Lung (tissue), 12 donors: ENCODE measurements around the gene DGCR6L. TPM values are rescaled to one million over a fixed set of nuclear protein-coding genes. Genes with fewer than 3 reads are reported as not detected.
"Not testable (repeated sequence)": the region's sequence is repeated elsewhere in the genome, so short reads cannot be mapped to it uniquely, and the experiment has no call there.

ENCODE experiments used
- ATAC-seq: fragments of 200-7000 bp; cut with Tn5 transposase; one replicate; pipeline ENCODE4 v1.9.1; 2020; ENCODE audit warnings: moderate number of reproducible peaks; ENCODE audit not compliant: insufficient read depth, low FRiP score
- DNase-seq, 3 donors: peaks; one replicate each; pipeline ENCODE4 v3.0.0-alpha.2; 2013 to 2017
- H3K27ac ChIP-seq, 2 donors: one replicate each; pipeline ENCODE4 v1.5.1; 2013; ENCODE audit warnings: mild to moderate bottlenecking in 2 of 2, moderate library complexity in 2 of 2, control low read depth in 1 of 2, inconsistent platforms in 1 of 2, low read depth in 1 of 2, low read length in 1 of 2
- H3K27me3 ChIP-seq, 3 donors: one replicate each; pipeline ENCODE4 v1.5.1; 2013; ENCODE audit warnings: low read length in 2 of 3; ENCODE audit not compliant: control insufficient read depth in 3 of 3, insufficient read depth in 3 of 3
- H3K36me3 ChIP-seq, 4 donors: one replicate each; pipeline ENCODE4 v1.5.1; 2013; ENCODE audit warnings: low read length in 4 of 4, mild to moderate bottlenecking in 1 of 4, moderate library complexity in 1 of 4; ENCODE audit not compliant: control insufficient read depth in 4 of 4, insufficient read depth in 4 of 4
- H3K4me1 ChIP-seq, 5 donors: one replicate each; pipeline ENCODE4 v1.5.1; 2013; ENCODE audit warnings: low read length in 5 of 5, mild to moderate bottlenecking in 2 of 5, moderate library complexity in 1 of 5; ENCODE audit not compliant: control insufficient read depth in 5 of 5, insufficient read depth in 5 of 5
- H3K4me3 ChIP-seq: one replicate; pipeline ENCODE4 v1.5.1; 2013; ENCODE audit warnings: mild to moderate bottlenecking, control low read depth, moderate library complexity
- H3K9ac ChIP-seq, 2 donors: one replicate each; pipeline ENCODE4 v1.5.1; 2013; ENCODE audit warnings: low read length in 2 of 2, control low read depth in 1 of 2; ENCODE audit not compliant: insufficient read depth in 1 of 2
- H3K9me3 ChIP-seq, 4 donors: one replicate each; pipeline ENCODE4 v1.5.1; 2013; ENCODE audit warnings: low read length in 3 of 4, mild to moderate bottlenecking in 1 of 4, moderate library complexity in 1 of 4; ENCODE audit not compliant: control insufficient read depth in 4 of 4, insufficient read depth in 3 of 4
- WGBS, 2 donors: extraction: QIAGEN DNeasy Blood & Tissue Kit; methylation state at CpG; one replicate each; pipeline ENCODE4 v1.1.7; 2013; 5-methylcytosine and 5-hydroxymethylcytosine counted together
- polyA plus RNA-seq, 2 donors: library from polyadenylated mRNA; stranded (reverse); fragments of 200-250 nt; gene quantifications; one replicate each; pipeline ENCODE4 v1.2.1, GENCODE V29; 2013
- total RNA-seq, 2 donors: library from RNA; depleted of rRNA in 1 of 2; stranded (reverse); fragments of >200 nt in 1 of 2; gene quantifications; one replicate each; pipeline ENCODE4 v1.2.1, GENCODE V29; 2014 to 2021
- TF ChIP-seq, protein P1 (sequence below): IDR thresholded peaks from 2 replicates; pipeline ENCODE4 v1.5.1; 2012; ENCODE audit warnings: mild to moderate bottlenecking; ENCODE audit errors: control extremely low read depth, extremely low read depth
- donor health status: control.
- donor health status: control.
- donor health status: Bipolar disorder and iron deficiency.
- donor health status: healthy.
- donor health status: DM: yes; HTN: yes; CAD: no.

Gene DGCR6L
- total and polyA plus RNA-seq, 4 donors, result 38.7 to 86.0 (median 42.5) TPM

DNA sequence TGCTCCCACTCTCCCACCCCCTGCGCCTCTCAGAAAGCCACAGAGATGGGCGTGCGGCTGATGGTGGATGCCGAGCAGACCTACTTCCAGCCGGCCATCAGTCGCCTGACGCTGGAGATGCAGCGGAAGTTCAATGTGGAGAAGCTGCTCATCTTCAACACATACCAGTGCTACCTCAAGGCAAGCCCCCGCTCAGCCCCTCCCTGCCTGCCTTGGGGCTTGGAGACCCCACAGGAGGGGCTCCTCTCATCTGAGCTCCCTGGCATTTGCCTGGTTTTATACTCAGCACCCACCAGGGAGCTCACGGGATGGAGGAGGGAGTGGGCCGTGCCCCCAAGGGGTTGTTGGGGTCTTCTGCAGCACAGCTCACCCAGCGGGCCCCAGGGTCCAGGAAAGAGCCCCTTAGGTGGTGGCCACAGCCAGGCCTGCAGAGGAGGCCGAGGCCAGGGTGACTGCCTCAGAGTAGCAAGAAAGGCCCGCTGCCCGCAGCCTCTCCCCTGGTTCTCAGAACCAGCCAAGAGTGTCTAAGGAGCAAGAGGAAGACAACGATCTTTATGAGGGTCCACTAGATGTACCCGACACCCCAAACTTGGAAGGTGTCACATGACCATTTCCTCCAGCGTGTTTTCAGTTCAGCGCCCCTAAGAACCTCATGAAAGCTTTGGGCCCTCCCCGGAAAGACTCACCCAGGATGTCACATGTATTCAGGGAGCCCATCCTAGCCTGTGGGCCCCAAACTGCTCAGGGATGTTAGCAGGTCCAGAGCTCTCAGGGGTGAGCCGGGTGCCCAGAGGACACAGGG is 13.0 kb downstream of the DGCR6L start:
- not testable (repeated sequence) for H3K4me3 ChIP-seq
- 89 to 94% methylated on average over 20 to 21 of the region's 21 CpGs for WGBS, 2 donors

DNA sequence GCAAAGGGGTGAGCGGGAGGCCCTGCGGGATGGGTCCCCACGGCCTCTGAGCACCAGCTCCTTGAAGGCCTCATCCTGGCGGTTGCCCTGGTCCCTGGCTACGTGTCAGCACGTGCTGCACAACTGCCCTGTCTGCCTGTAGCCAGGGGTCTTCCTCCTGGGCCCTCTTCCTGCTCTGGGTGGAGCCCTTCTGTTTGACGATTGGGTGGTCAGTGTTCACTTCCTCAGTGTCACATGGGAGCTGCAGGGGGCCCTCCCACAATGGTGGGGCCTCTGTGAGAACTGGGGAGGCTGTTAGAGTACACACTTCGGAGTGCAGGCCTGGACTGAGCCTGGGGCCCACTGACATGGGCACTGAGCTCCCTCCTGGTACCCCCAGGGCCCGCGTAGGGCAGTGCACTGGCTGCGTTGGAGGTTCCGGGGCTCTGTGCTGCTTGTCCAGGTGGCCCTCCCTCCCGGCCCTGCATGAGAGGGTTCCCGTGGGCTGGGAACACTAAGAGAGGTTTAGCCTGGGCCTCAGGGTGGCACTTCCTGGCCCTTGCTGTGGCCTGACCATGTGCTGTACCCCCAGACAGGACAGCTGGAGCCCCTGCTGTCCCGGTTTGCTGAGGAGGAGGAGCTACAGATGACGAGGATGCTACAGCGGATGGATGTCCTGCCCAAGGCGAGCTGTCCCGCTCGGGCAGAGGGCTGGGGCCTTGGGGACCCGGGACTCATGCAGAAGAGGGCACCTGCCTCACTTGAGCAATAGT is 13.8 kb downstream of the DGCR6L start:
- DNase-seq (no peak), ATAC-seq (no peak)
- no peaks in the 10 kb centered on the region for H3K27me3 ChIP-seq
- H3K27ac ChIP-seq, result no peak overlapping the region
- 70 to 83% methylated on average over 19 to 21 of the region's 21 CpGs for WGBS, 2 donors
- no peaks in the 10 kb centered on the region for H3K4me1 ChIP-seq
- no peak overlapping the region for H3K4me3 ChIP-seq
- no peaks in the 10 kb centered on the region for H3K9me3 ChIP-seq
- TF ChIP-seq, protein P1, sequence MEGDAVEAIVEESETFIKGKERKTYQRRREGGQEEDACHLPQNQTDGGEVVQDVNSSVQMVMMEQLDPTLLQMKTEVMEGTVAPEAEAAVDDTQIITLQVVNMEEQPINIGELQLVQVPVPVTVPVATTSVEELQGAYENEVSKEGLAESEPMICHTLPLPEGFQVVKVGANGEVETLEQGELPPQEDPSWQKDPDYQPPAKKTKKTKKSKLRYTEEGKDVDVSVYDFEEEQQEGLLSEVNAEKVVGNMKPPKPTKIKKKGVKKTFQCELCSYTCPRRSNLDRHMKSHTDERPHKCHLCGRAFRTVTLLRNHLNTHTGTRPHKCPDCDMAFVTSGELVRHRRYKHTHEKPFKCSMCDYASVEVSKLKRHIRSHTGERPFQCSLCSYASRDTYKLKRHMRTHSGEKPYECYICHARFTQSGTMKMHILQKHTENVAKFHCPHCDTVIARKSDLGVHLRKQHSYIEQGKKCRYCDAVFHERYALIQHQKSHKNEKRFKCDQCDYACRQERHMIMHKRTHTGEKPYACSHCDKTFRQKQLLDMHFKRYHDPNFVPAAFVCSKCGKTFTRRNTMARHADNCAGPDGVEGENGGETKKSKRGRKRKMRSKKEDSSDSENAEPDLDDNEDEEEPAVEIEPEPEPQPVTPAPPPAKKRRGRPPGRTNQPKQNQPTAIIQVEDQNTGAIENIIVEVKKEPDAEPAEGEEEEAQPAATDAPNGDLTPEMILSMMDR, result no peak
- no peak overlapping the region for H3K9ac ChIP-seq
- no peaks in the 10 kb centered on the region for H3K36me3 ChIP-seq

More for the DNA sequence above, 13.0 kb downstream of the DGCR6L start:
- H3K9me3 ChIP-seq, H3K27ac ChIP-seq, DNase-seq, H3K9ac ChIP-seq, H3K27me3 ChIP-seq, ATAC-seq, H3K36me3 ChIP-seq, H3K4me1 ChIP-seq: not testable (repeated sequence)

DNA sequence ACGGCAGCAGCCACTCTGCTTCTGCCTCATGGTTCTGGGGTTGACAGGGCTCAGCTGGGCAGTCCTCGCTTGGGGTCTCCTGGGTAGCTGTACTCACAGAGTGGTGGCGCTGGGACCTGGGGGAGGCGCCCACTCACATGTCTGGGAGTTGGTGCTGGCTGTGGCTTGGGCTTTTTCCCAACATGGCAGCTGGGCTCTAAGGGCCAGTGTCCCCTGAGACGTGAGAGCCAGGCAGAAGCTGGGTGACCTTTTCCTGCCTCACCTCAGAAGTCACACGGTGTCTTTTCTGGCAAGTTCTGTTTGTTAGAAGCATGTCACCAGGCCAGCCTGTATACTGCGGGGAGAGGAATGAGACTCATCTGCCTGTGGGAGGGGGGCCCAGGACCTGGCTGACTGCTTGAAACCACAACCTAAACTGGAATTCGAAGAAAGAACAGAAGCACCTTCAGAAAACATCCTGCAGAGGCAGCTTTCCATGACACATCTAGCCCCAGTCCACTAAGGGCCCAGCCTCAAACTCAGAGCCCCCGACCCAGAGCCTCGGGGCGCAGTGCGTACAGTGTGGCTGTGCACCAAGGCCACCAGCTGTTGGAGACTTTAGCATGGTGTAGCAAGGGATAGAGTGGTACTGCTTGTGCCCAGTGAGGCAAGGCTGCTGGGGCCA is 14.5 kb downstream of the DGCR6L start:
- not testable (repeated sequence) for H3K36me3 ChIP-seq, H3K27me3 ChIP-seq, DNase-seq, H3K4me1 ChIP-seq, H3K4me3 ChIP-seq, H3K9me3 ChIP-seq, ATAC-seq, H3K27ac ChIP-seq, H3K9ac ChIP-seq
- 86 to 94% methylated on average over 11 to 12 of the region's 12 CpGs for WGBS, 2 donors

DNA sequence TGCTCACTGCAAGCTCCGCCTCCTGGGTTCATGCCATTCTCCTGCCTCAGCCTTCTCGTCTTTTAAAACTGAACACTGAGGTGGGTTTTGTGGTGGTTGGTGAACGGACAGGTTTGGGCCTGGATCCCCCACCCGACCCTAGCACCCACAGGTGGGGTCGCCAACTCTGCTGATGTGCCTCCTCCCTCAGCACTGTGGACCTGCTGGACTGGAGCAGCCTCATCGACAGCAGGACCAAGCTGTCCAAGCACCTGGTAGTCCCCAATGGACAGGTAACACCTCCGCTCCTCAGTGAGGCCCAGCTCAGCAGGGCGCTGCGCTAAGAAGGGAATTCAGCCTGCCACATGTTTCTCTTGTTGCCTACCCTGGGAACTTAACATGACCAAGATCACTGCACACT is 15.2 kb downstream of the DGCR6L start:
- Histone ChIP-seq H3K36me3 (no peaks in the 10 kb centered on the region), H3K9ac (no peak overlapping the region), H3K27me3 (peaks cover 0 to 3% (median 0%) of the 10 kb centered on the region in 3 donors), H3K9me3 (no peaks in the 10 kb centered on the region), H3K27ac (no peak overlapping the region), H3K4me1 (no peaks in the 10 kb centered on the region), H3K4me3 (no peak overlapping the region)
- TF ChIP-seq, protein P1, result no peak
- ATAC-seq (no peak), DNase-seq (no peak)
- WGBS, 2 donors, result 85 to 89% methylated on average over 9 of the region's 9 CpGs

GRCh38 chr22:20303229-20303534 is 16.7 kb downstream of the DGCR6L start:
- not testable (repeated sequence) for H3K36me3 ChIP-seq, DNase-seq, H3K27me3 ChIP-seq, H3K9ac ChIP-seq, H3K27ac ChIP-seq, ATAC-seq, H3K4me3 ChIP-seq, H3K9me3 ChIP-seq, H3K4me1 ChIP-seq
- 68 to 72% methylated on average over 7 of the region's 7 CpGs for WGBS, 2 donors
